ENCODE results near the gene WNT1.

WNT1 gene

DNA sequence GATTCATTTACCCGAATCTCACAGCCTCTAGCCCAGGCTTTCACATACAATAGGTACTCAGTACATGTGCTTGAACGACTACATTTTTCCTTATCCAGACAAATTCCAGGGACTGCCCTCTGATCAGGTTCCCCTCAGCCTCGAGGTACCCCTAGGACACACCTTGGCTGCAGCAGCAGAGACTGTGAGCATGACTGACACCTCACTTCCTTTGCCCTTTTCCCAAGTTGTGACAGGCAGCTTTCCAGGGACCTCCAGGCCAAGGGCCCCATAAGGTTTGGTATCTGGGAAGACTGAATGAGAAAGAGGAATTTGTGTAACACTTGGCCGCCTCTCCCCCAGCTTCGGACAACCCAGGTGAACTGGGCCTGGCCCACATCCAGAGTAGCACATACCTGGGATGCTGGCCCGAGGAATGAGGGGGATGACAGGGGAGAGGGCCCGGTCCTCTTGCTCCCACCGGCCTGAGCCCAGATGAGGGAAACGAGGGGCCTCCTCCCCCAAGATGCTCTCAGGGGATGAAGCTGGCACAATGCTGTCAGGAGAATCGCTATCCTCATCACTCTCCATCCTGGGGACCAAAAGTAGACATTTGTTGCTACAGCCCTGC is 50.6 kb downstream of the WNT1 start:
- no peak for DNase-seq (ENCODE audit: low read depth)

DNA sequence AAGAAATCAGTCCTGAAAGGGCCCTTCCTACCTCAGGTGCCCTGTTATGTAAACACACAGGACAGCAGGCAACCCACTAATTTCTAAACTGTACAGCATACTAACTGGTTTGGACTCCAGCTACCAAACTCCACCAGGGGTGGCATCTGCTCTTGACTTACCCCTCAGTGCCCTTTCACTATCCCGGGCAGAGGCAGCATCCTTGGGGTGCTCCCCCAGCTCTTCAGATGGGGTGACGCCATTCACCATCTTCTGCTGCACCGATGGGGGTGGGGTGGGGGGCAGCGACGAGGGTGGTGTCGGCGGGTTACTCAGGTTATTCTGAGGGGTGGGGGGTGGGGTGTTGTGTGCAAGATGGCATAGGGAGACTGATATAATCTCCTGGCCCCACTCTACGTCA is 52.0 kb downstream of the WNT1 start:
- no peak for DNase-seq (ENCODE audit: low read depth)

DNA sequence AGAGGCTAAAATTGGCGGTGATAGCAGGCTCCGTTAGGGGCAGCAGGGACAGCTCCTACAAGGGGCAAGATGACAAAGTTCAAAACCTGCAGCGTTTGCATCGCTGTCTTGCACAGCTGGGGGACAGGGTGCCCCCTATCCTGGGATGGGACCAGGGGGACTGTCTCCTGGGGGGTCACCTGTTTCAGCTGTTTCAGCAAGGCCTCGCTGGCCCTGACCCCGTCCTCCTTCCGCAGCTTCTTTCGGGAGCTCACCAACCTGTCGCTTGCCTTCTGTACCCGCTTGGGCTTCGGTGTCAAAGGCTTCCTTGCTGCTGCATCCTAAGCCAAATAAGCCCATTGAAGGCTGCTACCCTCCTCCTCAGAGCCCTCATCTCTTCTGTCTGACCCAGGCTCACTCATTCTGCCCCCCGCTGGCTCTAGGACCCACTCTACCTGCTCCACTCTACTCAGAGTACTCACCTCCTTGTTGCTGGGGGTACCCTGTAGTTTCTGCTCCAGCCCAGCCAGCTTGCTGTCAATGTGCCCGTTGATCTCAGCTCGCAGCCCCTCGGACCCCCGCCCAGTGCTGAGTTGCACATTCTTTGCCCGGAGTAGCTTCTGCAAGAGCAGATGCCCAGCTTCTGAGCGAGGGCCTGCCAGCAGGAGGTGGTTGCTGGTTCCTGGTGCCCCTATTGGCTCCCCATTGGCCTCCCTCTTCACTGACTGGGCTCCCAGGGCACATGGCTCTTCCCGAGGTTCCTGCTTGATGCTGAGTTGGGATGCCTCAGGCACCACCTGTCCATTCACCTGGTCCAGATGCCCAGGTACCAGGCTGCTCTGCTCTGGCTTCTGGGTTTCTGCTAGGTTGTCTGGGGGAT is 52.8 kb downstream of the WNT1 start:
- DNase-seq (ENCODE audit: low read depth), result no peak

DNA sequence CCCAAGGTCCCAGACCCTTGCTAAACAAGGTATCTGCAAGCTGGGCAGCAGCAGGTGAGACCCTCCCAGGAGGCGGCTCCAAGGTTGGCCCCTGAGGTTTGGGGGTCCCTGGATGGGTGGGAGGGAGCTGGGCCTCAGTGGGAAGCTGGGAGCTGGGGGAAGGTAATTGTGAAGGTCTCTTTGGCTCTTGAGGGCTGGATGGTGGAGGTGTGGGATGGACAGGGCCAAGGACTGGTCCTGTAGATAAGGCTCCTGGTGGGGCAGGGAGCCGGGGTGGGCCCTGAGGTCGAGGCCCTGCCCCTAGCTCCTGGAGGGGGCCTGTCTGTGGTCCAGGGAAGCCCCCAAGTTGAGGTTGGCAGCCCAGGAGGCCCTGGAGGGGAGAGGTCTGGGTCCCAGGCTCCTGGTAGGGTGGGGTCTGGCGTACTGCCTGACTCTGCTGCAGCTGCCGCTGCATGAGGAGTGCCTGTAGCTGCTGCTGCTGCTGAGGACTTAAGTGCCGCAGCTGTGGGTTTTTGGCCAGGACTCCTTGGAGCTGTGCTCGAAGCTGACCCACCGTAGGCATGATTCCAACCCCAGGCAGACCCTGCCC is 53.5 kb downstream of the WNT1 start:
- no peak for DNase-seq (ENCODE audit: low read depth)
